Neural crest cell (in vitro differentiated cells): Measurements from ENCODE around the gene FNDC3A. TPM values are rescaled to one million over a fixed set of nuclear protein-coding genes. Genes with fewer than 3 reads are reported as not detected.

Source experiments
- DNase-seq: peaks from one replicate; pipeline ENCODE4 v3.0.0; 2021; ENCODE audit warnings: low read depth, mixed read lengths, low spot score
- H3K27ac Mint-ChIP-seq: one replicate; pipeline ENCODE4 v1.8.0; 2021; ENCODE audit warnings: mild to moderate bottlenecking, mixed read lengths; ENCODE audit not compliant: unreplicated experiment
- H3K27me3 Mint-ChIP-seq: 2 replicates; pipeline ENCODE4 v1.8.0; 2021; ENCODE audit warnings: low read depth, mild to moderate bottlenecking, mixed read lengths
- H3K36me3 Mint-ChIP-seq: 2 replicates; pipeline ENCODE4 v1.8.0; 2021; ENCODE audit warnings: low read depth, mild to moderate bottlenecking, mixed read lengths
- H3K4me1 Mint-ChIP-seq: 2 replicates; pipeline ENCODE4 v1.8.0; 2021; ENCODE audit warnings: mixed read lengths
- H3K4me3 Mint-ChIP-seq: one replicate; pipeline ENCODE4 v1.8.0; 2021; ENCODE audit warnings: mild to moderate bottlenecking, mixed read lengths
- H3K9me3 Mint-ChIP-seq: 2 replicates; pipeline ENCODE4 v1.8.0; 2021; ENCODE audit warnings: mixed read lengths
- CTCF ChIP-seq: fragments of 200-600 bp; sonication (generic); conservative IDR thresholded peaks from 2 replicates; pipeline ENCODE4 v1.5.0; 2021; ENCODE audit warnings: antibody characterized with exemption, mild to moderate bottlenecking
- total RNA-seq: library from RNA; stranded (reverse); gene quantifications from 2 replicates; pipeline ENCODE4 v1.2.1, GENCODE V29; 2021

FNDC3A gene
- total RNA-seq, 1 donor from 2014 or later, result 57.1 TPM

GRCh38 chr13:49208619-49209018 is 232.9 kb downstream of the FNDC3A start:
- no peak overlapping the region for H3K4me3 Mint-ChIP-seq
- H3K36me3 Mint-ChIP-seq, result peaks cover 33% of the 10 kb centered on the region
- no peak for DNase-seq
- no peak for TF ChIP-seq CTCF
- no peaks in the 10 kb centered on the region for H3K4me1 Mint-ChIP-seq
- H3K27ac Mint-ChIP-seq, result no peak overlapping the region
- H3K27me3 Mint-ChIP-seq, result no peaks in the 10 kb centered on the region
- peaks cover 7% of the 10 kb centered on the region for H3K9me3 Mint-ChIP-seq

GRCh38 chr13:49210114-49210513 is 234.4 kb downstream of the FNDC3A start:
- H3K9me3 Mint-ChIP-seq, result peaks cover 7% of the 10 kb centered on the region
- H3K36me3 Mint-ChIP-seq, result peaks cover 24% of the 10 kb centered on the region
- no peak overlapping the region for H3K4me3 Mint-ChIP-seq
- peaks cover 10% of the 10 kb centered on the region for H3K4me1 Mint-ChIP-seq
- DNase-seq, result no peak
- H3K27ac Mint-ChIP-seq, result no peak overlapping the region
- H3K27me3 Mint-ChIP-seq, result peaks cover 3% of the 10 kb centered on the region
- no peak for TF ChIP-seq CTCF

GRCh38 chr13:49210669-49211068 is 235.0 kb downstream of the FNDC3A start:
- H3K27me3 Mint-ChIP-seq, result peaks cover 3% of the 10 kb centered on the region
- H3K36me3 Mint-ChIP-seq, result peaks cover 23% of the 10 kb centered on the region
- no peak for TF ChIP-seq CTCF
- peaks cover 7% of the 10 kb centered on the region for H3K9me3 Mint-ChIP-seq
- H3K27ac Mint-ChIP-seq, result no peak overlapping the region
- H3K4me3 Mint-ChIP-seq, result no peak overlapping the region
- H3K4me1 Mint-ChIP-seq, result peaks cover 11% of the 10 kb centered on the region
- no peak for DNase-seq

- no peak for TF ChIP-seq CTCF
- Mint-ChIP-seq H3K4me3 (no peak overlapping the region), H3K27ac (no peak overlapping the region), H3K9me3 (peaks cover 7% of the 10 kb centered on the region), H3K27me3 (peaks cover 27% of the 10 kb centered on the region), H3K4me1 (peaks cover 21% of the 10 kb centered on the region), H3K36me3 (peaks cover 25% of the 10 kb centered on the region)
- no peak for DNase-seq
Observed at GRCh38 chr13:49213539-49213938, 237.8 kb downstream of the FNDC3A start.

- no peak overlapping the region for H3K4me3 Mint-ChIP-seq
- H3K27me3 Mint-ChIP-seq, result peaks cover 34% of the 10 kb centered on the region
- peak overlapping the region; percentile 85 for H3K27ac Mint-ChIP-seq
- no peak for TF ChIP-seq CTCF
- peaks cover 7% of the 10 kb centered on the region for H3K9me3 Mint-ChIP-seq
- H3K36me3 Mint-ChIP-seq, result peaks cover 25% of the 10 kb centered on the region
- no peak for DNase-seq
- H3K4me1 Mint-ChIP-seq, result peaks cover 26% of the 10 kb centered on the region
Observed at GRCh38 chr13:49213997-49214916, 238.5 kb downstream of the FNDC3A start.
